Omental fat pad (tissue), 4 donors: ENCODE results near the gene GAPVD1. TPM values are rescaled to one million over a fixed set of nuclear protein-coding genes. Genes with fewer than 3 reads are reported as not detected.
"Not testable (repeated sequence)": the region's sequence is repeated elsewhere in the genome, so short reads cannot be mapped to it uniquely, and the experiment has no call there.

ENCODE experiments used
- ATAC-seq: fragments of 150-250 bp; one replicate; pipeline ENCODE4 v1.9.1; 2016; ENCODE audit warnings: mild to moderate bottlenecking, moderate library complexity; ENCODE audit not compliant: low FRiP score
- DNase-seq: peaks from one replicate; pipeline ENCODE4 v3.0.0-alpha.2; 2019; ENCODE audit warnings: low spot score
- CTCF ChIP-seq, 3 donors: fragments of 450-650 bp; IDR thresholded peaks; one replicate each; pipeline ENCODE4 v1.5.1; 2016 to 2017; ENCODE audit warnings: antibody characterized with exemption in 3 of 3, mild to moderate bottlenecking in 3 of 3, moderate library complexity in 2 of 3
- total RNA-seq, 4 donors: library from RNA; depleted of rRNA; stranded (reverse); fragments of >200 nt; gene quantifications; one replicate each; pipeline ENCODE4 v1.1.0, GENCODE V29; 2016

Gene GAPVD1
- total RNA-seq, 4 donors from 2014 or later, result 44.0 to 124 (median 67.9) TPM

- ATAC-seq (no peak), DNase-seq (no peak)
- no peak for TF ChIP-seq CTCF (IDR thresholded peaks at IDR 0.05)
These were observed 3.4 kb upstream of the GAPVD1 start for GRCh38 chr9:125258160-125258785.

- ATAC-seq (no peak), DNase-seq (no peak)
- TF ChIP-seq CTCF (IDR thresholded peaks at IDR 0.05), result no peak
These were observed 2.6 kb upstream of the GAPVD1 start for GRCh38 chr9:125258832-125259534.

GRCh38 chr9:125260561-125260960 lies 1.1 kb upstream of the GAPVD1 start:
- TF ChIP-seq CTCF (IDR thresholded peaks at IDR 0.05), result no peak
- DNase-seq, result no peak
- no peak for ATAC-seq

- no peak for DNase-seq
- no peak for ATAC-seq
- no peak for TF ChIP-seq CTCF (IDR thresholded peaks at IDR 0.05)
These were observed 817 bp downstream of the GAPVD1 start for GRCh38 chr9:125262294-125262991.

GRCh38 chr9:125264068-125264467 lies 2.4 kb downstream of the GAPVD1 start:
- not testable (repeated sequence) for ATAC-seq, DNase-seq

GRCh38 chr9:125268394-125269013 lies 6.9 kb downstream of the GAPVD1 start:
- ATAC-seq (no peak), DNase-seq (no peak)
- TF ChIP-seq CTCF (IDR thresholded peaks at IDR 0.05), result no peak

- no peak for TF ChIP-seq CTCF (IDR thresholded peaks at IDR 0.05)
- DNase-seq, result no peak
- no peak for ATAC-seq
These were observed 7.4 kb downstream of the GAPVD1 start for GRCh38 chr9:125269014-125269397.
